ENCODE measurements around the gene KLF15. TPM values are rescaled to one million over a fixed set of nuclear protein-coding genes. Genes with fewer than 3 reads are reported as not detected.

KLF15 gene
- total and polyA plus RNA-seq, 9 of the 15 experiments (the other 6 are each of a cell fraction or from before 2014, with no cell fraction given) = 0.08 to 4.8 (median 1.2) TPM

DNA sequence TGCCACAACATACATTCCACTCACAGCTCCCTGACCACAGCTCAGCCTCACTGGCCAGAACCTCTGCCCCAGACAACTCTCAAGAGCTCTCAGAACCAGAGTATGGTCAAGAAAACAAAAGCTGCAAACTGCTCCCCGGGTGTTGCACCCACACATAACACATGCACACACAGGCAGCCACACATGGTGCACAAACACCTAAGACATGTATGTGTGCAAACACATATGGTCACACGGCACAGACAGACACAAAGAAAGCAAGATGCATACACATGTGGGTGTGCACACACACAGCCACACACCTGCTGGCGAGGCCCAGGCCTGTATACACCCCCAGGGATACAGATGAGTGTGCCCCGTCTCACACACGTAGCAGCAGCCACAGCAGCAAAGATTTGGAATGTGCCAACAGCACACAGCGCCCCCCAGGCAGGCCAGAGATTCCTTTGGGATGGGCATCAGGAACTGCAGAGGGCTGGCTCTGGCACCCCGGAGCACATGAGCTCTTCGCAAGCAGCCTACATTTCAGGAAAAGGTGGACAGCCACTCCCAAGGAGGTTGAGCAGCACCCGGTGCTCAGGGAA, 6.6 kb downstream of the KLF15 start:
- Histone ChIP-seq H3K9me1 (ENCODE audit: control insufficient read depth, insufficient read depth, low read length) (no peaks in the 10 kb centered on the region), H3K9me3 (replicated peaks; ENCODE audit: control insufficient read depth, insufficient read depth, low read depth, low read length) (no peaks in the 10 kb centered on the region), H3K4me2 (ENCODE audit: insufficient read depth, low read length) (no peak overlapping the region), H3K27ac (ENCODE audit: extremely low read depth, low read depth, low read length) (no peak overlapping the region), H2AFZ (ENCODE audit: low read depth, low read length) (no peak overlapping the region), H3K4me3 (no peak overlapping the region), H3K9ac (ENCODE audit: insufficient read depth in 1 of 2, low read depth in 2 of 2, low read length in 2 of 2) (no peak overlapping the region), H3K79me2 (ENCODE audit: control insufficient read depth, insufficient read depth, low read length) (no peaks in the 10 kb centered on the region), H3K27me3 (ENCODE audit: control insufficient read depth in 2 of 2, insufficient read depth in 2 of 2, low read length in 2 of 2) (no peaks in the 10 kb centered on the region), H3K36me3 (ENCODE audit: control insufficient read depth, insufficient read depth, low read length) (no peaks in the 10 kb centered on the region), H3K4me1 (replicated peaks in 1 of 2; ENCODE audit: control insufficient read depth in 2 of 2, insufficient read depth in 2 of 2, low read length in 2 of 2) (peaks cover 5 to 10% of the 10 kb centered on the region in 2 experiments; a peak in 3 of 5 replicates), H4K20me1 (replicated peaks; ENCODE audit: control insufficient read depth, insufficient read depth, low read length) (no peaks in the 10 kb centered on the region)
- DNase-seq (ENCODE audit: extremely low read depth in 1 of 4, low spot score in 3 of 4) = no peak
- intact Hi-C loops (cut with micrococcal nuclease) (no loop called here), in situ Hi-C loops (cut with MboI) (no loop called here)
- POLR2A ChIA-PET = no interaction called here
- 58% methylated on average over 9 of the region's 9 CpGs for WGBS (ENCODE audit: insufficient coverage, low coverage, missing lambda C conversion rate)
- CTCF ChIA-PET (ENCODE audit: low intra/inter-chr PET ratio) = no interaction called here
- no peak for FAIRE-seq
- ATAC-seq = no peak
- BruUV-seq (replicated peaks) = no TSS peak
- TF ChIP-seq POLR2G (IDR thresholded peaks at IDR 0.05; ENCODE audit: low read depth, low read length) = 0 out of 2 replicates have a peak, but pooled peaks have one; percentile 23
- TF ChIP-seq IRF2 (CRISPR knock-in tag; IDR thresholded peaks at IDR 0.05) = no peak

DNA sequence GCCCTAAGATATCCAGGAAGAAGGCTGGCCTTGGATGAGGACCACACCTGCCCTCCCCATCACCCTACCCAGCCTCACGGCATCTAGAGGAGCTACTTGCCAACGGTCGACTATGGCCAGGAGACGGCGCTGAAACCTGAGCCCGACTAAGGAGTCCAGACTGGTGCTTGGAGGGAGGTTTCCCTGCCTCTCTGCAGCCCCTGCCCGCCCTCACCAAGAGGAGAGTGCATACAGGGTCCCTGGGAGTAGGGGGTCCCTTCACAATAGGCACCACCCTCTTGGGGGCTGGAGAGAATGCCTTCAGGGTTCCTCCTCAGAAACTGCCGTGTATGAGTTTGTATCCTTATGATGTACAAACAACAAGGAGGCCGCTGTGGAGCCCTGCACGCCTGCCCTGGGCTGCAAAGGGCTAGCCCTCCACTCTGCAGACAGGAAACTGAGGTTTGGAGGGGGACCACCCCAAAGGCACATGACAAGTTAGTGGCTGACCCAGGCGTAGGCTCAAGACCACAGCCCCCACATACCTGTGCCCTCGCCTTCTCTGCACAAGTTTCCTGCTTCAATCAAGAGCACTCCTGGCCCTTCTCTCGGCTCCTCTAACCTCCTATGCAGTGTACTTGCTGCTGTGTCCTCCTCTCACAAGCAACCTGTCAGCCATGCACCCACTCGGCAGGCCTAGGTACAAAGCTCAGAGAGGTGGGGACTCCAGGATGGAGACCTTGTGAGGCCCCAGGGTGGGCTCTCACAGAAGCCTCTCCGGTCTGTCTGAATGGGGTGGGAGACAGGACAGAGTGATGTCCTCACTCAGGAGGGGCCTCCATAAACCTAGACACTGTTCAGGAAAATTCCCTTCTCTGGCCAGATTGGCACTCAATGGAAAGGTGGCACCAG, 7.4 kb downstream of the KLF15 start:
- Histone ChIP-seq H3K36me3 (ENCODE audit: control insufficient read depth, insufficient read depth, low read length) (no peaks in the 10 kb centered on the region), H3K4me1 (replicated peaks in 1 of 2; ENCODE audit: control insufficient read depth in 2 of 2, insufficient read depth in 2 of 2, low read length in 2 of 2) (peaks cover 0 to 3% of the 10 kb centered on the region in 2 experiments; a peak in 2 of 5 replicates), H2AFZ (ENCODE audit: low read depth, low read length) (no peak overlapping the region), H3K9ac (ENCODE audit: insufficient read depth in 1 of 2, low read depth in 2 of 2, low read length in 2 of 2) (no peak overlapping the region), H3K4me3 (no peak overlapping the region), H3K4me2 (ENCODE audit: insufficient read depth, low read length) (no peak overlapping the region), H4K20me1 (replicated peaks; ENCODE audit: control insufficient read depth, insufficient read depth, low read length) (no peaks in the 10 kb centered on the region), H3K27me3 (ENCODE audit: control insufficient read depth in 2 of 2, insufficient read depth in 2 of 2, low read length in 2 of 2) (no peaks in the 10 kb centered on the region), H3K27ac (ENCODE audit: extremely low read depth, low read depth, low read length) (no peak overlapping the region), H3K9me3 (replicated peaks; ENCODE audit: control insufficient read depth, insufficient read depth, low read depth, low read length) (no peaks in the 10 kb centered on the region), H3K79me2 (ENCODE audit: control insufficient read depth, insufficient read depth, low read length) (no peaks in the 10 kb centered on the region), H3K9me1 (ENCODE audit: control insufficient read depth, insufficient read depth, low read length) (no peaks in the 10 kb centered on the region)
- no TSS peak for BruUV-seq (replicated peaks)
- ChIA-PET POLR2A (no interaction called here), CTCF (ENCODE audit: low intra/inter-chr PET ratio) (no interaction called here)
- intact Hi-C loops (cut with micrococcal nuclease) (no loop called here), in situ Hi-C loops (cut with MboI) (no loop called here)
- 41% methylated on average over 10 of the region's 15 CpGs for WGBS (ENCODE audit: insufficient coverage, low coverage, missing lambda C conversion rate)
- FAIRE-seq = no peak
- no peak; the same call in 2 of the 3 replicates for ATAC-seq
- DNase-seq (ENCODE audit: extremely low read depth in 1 of 4, low spot score in 3 of 4) = no peak
- no peak for TF ChIP-seq MAFK (IDR thresholded peaks at IDR 0.05; ENCODE audit: low read length)
- TF ChIP-seq BRF1 (IDR thresholded peaks at IDR 0.05; ENCODE audit: borderline replicate concordance, extremely low read depth, insufficient read length) = no peak
- no peak for TF ChIP-seq ZNF699 (CRISPR knock-in tag; IDR thresholded peaks at IDR 0.05; ENCODE audit: insufficient replicate concordance)
- TF ChIP-seq, protein P1, sequence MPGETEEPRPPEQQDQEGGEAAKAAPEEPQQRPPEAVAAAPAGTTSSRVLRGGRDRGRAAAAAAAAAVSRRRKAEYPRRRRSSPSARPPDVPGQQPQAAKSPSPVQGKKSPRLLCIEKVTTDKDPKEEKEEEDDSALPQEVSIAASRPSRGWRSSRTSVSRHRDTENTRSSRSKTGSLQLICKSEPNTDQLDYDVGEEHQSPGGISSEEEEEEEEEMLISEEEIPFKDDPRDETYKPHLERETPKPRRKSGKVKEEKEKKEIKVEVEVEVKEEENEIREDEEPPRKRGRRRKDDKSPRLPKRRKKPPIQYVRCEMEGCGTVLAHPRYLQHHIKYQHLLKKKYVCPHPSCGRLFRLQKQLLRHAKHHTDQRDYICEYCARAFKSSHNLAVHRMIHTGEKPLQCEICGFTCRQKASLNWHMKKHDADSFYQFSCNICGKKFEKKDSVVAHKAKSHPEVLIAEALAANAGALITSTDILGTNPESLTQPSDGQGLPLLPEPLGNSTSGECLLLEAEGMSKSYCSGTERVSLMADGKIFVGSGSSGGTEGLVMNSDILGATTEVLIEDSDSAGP (CRISPR knock-in tag; IDR thresholded peaks at IDR 0.05) = no peak
- TF ChIP-seq NFYB (IDR thresholded peaks at IDR 0.05; ENCODE audit: extremely low read depth, insufficient read length) = no peak
- TF ChIP-seq, protein P2, sequence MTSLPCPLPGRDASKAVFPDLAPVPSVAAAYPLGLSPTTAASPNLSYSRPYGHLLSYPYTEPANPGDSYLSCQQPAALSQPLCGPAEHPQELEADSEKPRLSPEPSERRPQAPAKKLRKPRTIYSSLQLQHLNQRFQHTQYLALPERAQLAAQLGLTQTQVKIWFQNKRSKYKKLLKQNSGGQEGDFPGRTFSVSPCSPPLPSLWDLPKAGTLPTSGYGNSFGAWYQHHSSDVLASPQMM (CRISPR knock-in tag; IDR thresholded peaks at IDR 0.05) = no peak
- no peak for TF ChIP-seq BRD9 (IDR thresholded peaks at IDR 0.05; ENCODE audit: low read depth, partially characterized antibody)
- TF ChIP-seq TOE1 (IDR thresholded peaks at IDR 0.05; ENCODE audit: borderline replicate concordance) = no peak
- no peak for TF ChIP-seq TOE1 (CRISPR knock-in tag; IDR thresholded peaks at IDR 0.05; ENCODE audit: borderline replicate concordance, low read depth)
- TF ChIP-seq TRIM28 (IDR thresholded peaks at IDR 0.05) = no peak
